ENCODE measurements around the gene NAPB. TPM values are rescaled to one million over a fixed set of nuclear protein-coding genes. Genes with fewer than 3 reads are reported as not detected.
A peak's percentile ranks its signal among the peaks of the same experiment; 100 is the strongest.

NAPB gene
- total and polyA plus RNA-seq, 10 of the 15 experiments (the other 5 are each of a cell fraction or from before 2014, with no cell fraction given), result 2.1 to 15.9 (median 7.2) TPM

- no peak for TF ChIP-seq EP300 (IDR thresholded peaks at IDR 0.05; ENCODE audit: borderline replicate concordance in 1 of 2, control insufficient read depth in 1 of 2, low read depth in 2 of 2, low read length in 2 of 2)
- TF ChIP-seq, protein P1, sequence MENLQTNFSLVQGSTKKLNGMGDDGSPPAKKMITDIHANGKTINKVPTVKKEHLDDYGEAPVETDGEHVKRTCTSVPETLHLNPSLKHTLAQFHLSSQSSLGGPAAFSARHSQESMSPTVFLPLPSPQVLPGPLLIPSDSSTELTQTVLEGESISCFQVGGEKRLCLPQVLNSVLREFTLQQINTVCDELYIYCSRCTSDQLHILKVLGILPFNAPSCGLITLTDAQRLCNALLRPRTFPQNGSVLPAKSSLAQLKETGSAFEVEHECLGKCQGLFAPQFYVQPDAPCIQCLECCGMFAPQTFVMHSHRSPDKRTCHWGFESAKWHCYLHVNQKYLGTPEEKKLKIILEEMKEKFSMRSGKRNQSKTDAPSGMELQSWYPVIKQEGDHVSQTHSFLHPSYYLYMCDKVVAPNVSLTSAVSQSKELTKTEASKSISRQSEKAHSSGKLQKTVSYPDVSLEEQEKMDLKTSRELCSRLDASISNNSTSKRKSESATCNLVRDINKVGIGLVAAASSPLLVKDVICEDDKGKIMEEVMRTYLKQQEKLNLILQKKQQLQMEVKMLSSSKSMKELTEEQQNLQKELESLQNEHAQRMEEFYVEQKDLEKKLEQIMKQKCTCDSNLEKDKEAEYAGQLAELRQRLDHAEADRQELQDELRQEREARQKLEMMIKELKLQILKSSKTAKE (IDR thresholded peaks at IDR 0.05; ENCODE audit: low read depth, poor library complexity, severe bottlenecking), result peak; percentile 36
- TF ChIP-seq BCLAF1 (IDR thresholded peaks at IDR 0.05), result no peak
- TF ChIP-seq RCOR1 (conservative IDR thresholded peaks at IDR 0.05; ENCODE audit: low read depth, low read length), result no peak
- TF ChIP-seq ATF7 (IDR thresholded peaks at IDR 0.05; ENCODE audit: low read depth), result peak; percentile 97
- TF ChIP-seq, protein P2, sequence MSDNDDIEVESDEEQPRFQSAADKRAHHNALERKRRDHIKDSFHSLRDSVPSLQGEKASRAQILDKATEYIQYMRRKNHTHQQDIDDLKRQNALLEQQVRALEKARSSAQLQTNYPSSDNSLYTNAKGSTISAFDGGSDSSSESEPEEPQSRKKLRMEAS (IDR thresholded peaks at IDR 0.05; ENCODE audit: low read depth, low read length), result no peak
- TF ChIP-seq BHLHE40 (IDR thresholded peaks at IDR 0.05; ENCODE audit: borderline replicate concordance in 1 of 2, low read depth in 2 of 2, low read length in 1 of 2), result peak in 1 of 2 experiments; percentile 49; a peak in 1 of 4 replicates
- no peak for TF ChIP-seq CEBPB (IDR thresholded peaks at IDR 0.05; ENCODE audit: borderline replicate concordance in 1 of 2, low read depth in 2 of 2, low read length in 2 of 2)
- TF ChIP-seq, protein P3, sequence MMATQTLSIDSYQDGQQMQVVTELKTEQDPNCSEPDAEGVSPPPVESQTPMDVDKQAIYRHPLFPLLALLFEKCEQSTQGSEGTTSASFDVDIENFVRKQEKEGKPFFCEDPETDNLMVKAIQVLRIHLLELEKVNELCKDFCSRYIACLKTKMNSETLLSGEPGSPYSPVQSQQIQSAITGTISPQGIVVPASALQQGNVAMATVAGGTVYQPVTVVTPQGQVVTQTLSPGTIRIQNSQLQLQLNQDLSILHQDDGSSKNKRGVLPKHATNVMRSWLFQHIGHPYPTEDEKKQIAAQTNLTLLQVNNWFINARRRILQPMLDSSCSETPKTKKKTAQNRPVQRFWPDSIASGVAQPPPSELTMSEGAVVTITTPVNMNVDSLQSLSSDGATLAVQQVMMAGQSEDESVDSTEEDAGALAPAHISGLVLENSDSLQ (IDR thresholded peaks at IDR 0.05), result no peak
- TF ChIP-seq, protein P4, sequence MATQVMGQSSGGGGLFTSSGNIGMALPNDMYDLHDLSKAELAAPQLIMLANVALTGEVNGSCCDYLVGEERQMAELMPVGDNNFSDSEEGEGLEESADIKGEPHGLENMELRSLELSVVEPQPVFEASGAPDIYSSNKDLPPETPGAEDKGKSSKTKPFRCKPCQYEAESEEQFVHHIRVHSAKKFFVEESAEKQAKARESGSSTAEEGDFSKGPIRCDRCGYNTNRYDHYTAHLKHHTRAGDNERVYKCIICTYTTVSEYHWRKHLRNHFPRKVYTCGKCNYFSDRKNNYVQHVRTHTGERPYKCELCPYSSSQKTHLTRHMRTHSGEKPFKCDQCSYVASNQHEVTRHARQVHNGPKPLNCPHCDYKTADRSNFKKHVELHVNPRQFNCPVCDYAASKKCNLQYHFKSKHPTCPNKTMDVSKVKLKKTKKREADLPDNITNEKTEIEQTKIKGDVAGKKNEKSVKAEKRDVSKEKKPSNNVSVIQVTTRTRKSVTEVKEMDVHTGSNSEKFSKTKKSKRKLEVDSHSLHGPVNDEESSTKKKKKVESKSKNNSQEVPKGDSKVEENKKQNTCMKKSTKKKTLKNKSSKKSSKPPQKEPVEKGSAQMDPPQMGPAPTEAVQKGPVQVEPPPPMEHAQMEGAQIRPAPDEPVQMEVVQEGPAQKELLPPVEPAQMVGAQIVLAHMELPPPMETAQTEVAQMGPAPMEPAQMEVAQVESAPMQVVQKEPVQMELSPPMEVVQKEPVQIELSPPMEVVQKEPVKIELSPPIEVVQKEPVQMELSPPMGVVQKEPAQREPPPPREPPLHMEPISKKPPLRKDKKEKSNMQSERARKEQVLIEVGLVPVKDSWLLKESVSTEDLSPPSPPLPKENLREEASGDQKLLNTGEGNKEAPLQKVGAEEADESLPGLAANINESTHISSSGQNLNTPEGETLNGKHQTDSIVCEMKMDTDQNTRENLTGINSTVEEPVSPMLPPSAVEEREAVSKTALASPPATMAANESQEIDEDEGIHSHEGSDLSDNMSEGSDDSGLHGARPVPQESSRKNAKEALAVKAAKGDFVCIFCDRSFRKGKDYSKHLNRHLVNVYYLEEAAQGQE (IDR thresholded peaks at IDR 0.05; ENCODE audit: low read depth, low read length), result no peak
- no peak for TF ChIP-seq NFYA (IDR thresholded peaks at IDR 0.05; ENCODE audit: borderline replicate concordance, low read depth, low read length)
- TF ChIP-seq SMAD1 (IDR thresholded peaks at IDR 0.05; ENCODE audit: low read depth, partially characterized antibody), result no peak
- TF ChIP-seq ZBTB11 (CRISPR knock-in tag; IDR thresholded peaks at IDR 0.05), result no peak; the same call in 1 of the 2 replicates
These were observed 54.9 kb downstream of the NAPB start (continued) for GRCh38 chr20:23366384-23366783.

All from GM12878 (cell line).